Lung microvascular endothelial cell (primary cell): ENCODE results near the gene CEP290. TPM values are rescaled to one million over a fixed set of nuclear protein-coding genes. Genes with fewer than 3 reads are reported as not detected.
"Not testable (repeated sequence)": the region's sequence is repeated elsewhere in the genome, so short reads cannot be mapped to it uniquely, and the experiment has no call there.

Experiments used
- DNase-seq, 2 donors: peaks; one replicate each; pipeline versions ENCODE4 v3.0.0 to v3.0.0-alpha.2; 2010; ENCODE audit warnings: low read depth in 2 of 2
- total RNA-seq: library from RNA; depleted of rRNA; stranded (reverse); fragments of >200 nt; gene quantifications from 2 replicates; pipeline ENCODE4 v1.2.1, GENCODE V29; 2014

CEP290 gene
- total RNA-seq, 1 donor from 2014 or later, result 3.8 TPM

DNA sequence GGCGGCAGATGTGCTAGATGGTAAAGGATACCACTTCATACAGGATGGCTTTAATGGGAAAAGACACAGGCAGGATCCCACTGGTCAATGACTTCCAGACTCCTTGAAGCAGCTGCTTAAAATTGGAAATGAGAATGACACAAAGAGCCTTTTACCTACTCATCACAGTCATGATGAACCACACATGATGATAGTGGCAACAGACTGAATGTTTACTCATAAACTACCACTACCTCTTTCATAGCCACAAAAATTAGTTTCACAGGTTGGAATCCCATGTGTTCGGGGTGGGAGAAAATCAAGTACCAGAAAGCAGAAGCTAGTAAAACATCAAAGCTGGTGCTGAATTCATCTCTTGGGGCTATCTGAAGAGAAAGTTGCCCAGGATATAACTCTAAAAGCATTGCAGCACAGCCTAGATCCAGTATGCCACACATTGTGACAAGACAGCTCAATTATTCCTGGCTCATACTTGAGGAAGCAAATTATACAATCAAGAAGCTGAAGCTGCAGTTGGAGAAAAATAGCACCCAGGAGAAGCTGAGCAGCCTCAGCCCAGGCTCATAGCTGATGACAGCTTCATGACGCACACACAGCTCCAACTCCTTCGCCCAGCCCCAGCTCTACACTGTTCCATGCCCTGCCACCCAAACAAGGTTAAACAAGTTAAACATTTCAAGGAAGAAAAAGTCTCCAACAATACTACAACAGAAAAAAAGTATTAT, 83.7 kb downstream of the CEP290 start:
- DNase-seq, result no peak

DNA sequence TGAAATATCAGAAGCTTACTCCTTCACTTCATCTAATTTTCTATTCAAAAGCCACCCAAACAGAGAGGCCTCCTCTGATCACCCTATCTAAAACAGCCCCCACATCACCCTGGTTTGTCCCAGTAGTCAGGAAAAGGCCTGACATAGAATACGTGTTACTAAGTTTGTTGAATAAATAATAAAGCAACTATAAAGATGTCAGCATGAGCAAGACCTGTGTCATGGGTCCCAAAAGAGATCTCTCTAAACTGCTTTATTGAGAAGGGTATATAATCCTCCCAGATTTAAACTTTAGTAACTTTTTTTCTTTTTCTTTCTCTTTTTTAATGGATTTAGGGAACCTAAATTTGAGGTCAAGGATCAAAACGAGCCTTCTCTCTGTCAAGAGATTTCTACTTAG, 85.3 kb downstream of the CEP290 start:
- DNase-seq, result no peak

DNA sequence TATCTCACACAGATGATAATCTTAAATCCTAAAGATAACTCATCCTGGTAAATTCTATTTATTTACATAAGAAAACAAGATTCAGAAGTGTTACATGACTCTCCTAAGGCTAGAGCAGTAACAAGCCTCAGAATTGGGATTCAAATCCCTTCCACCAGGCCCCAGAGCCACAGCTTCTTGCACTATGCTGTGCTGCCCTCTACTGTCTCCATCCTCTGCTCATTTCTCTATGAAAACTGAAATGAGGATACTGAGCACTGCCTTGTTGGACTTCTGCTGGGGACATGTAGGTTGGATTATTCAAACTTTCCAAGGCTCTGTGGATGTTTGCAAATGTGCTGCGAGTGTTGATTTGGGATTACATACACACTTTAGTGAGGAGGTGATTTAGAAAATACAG, 89.2 kb downstream of the CEP290 start:
- DNase-seq, result peak; percentile 37 to 63

DNA sequence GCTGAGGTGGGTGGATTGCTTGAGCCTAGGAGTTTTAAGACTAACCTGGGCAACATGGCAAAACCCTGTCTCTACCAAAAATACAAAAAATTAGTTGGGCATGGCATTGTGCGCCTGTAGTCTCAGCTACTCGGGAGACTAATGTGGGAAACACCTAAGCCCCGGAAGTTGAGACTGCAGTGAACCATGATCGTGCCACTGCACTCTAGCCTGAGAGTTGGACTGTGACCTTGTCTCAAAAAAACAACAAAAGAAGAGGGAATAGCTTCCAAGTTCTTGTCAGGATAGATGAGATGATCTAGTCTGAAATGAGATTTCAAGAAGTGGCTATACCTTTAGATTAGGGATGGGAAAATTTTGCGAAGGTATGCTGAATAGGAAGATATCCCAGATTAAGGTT, 97.9 kb downstream of the CEP290 start:
- no peak for DNase-seq

DNA sequence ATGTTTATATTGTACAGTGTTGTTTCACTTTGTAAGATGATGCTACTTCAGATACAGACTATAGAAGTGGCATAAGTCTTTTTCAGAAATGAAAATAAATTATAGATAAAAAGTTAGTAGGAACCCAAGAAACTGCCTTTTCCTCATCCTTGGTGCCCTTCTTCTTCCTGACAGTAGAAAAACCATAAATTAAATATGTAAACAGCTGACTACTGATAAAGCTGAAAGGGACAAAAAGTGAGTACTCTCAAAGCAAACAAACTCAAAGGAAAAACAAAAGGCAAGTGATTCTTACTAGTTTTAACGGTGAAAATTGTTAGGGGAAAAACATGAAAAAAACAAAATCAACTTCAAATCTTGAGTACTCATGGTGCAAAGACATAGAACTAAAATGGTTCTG, 104.1 kb downstream of the CEP290 start:
- no peak for DNase-seq

DNA sequence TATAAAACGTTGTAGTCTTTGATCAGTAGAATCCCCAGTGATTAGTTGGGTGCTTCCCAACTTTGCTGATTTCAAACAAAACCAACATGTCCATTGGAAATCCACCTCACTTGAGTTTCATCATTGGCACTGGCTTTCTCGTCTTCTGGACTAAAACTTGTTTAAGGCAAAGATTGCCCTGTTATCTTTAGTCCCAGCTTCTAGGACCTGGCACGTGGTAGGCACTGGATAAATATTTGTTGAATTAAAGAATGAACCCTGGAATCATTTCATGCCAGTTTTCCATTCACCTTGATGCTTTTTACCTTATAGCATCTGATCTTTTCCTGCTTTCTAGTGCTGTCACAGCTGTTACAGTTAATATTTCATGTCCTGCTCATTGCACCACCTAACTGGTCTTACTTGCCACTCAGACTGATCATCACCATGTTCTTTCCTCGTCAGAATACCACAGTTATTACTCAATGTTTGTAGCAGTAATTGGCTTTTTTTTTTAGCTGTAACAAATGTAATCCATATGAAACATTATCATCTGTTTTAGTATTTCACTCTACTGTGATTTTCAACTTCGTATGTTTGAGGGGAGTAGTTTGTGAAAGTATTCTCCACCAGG, 105.4 kb downstream of the CEP290 start:
- peak in 1 of 2 donors; percentile 4 for DNase-seq

DNA sequence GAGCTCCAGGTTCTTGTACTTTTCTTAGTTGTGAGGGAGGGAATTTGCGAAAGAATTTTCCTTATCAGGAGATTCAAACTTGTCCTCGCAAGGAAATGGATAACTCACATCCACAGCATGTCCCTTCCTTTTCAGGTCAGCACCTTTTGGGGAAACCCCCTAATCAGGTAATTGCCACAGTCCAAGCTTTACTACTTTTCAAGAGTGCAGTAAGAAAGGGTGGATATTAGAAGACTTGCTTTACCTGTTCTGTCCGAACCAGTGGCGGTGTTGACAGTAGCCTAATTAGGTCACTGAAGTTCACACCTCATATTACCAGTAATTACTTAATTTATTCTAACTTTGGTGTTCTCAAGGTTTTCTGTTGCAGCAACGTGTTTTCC, 106.0 kb downstream of the CEP290 start:
- no peak for DNase-seq

DNA sequence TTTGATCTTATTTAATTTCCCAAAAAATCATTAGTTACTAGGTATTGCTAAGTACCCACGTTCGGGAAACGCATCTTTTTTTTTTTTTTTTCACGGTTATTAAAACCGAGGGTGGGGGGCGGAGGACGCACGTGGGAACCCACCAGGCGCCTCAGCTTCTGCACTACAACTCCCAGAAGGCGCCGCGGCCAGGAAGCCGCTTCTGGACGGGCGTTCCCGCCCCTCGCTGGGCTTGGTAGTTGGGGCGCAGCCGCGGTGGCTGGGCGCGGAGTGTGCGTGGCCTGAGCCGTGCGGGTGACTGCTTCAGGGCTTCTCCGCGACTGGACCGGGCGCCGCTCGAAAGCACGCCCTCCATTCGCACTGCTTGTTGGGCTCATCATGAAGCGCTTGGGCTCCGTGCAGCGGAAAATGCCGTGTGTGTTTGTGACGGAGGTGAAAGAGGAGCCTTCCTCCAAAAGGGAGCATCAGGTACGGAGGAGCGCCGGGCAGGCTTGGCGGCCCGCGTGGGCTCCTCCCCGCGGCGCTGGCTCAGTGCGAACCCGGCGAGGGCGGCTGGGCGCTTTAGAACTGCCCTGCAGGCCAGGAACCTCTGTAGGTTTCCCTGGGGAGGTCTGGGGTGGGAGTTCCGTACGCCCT, 106.5 kb downstream of the CEP290 start:
- peak; percentile 88 to 91 for DNase-seq

DNA sequence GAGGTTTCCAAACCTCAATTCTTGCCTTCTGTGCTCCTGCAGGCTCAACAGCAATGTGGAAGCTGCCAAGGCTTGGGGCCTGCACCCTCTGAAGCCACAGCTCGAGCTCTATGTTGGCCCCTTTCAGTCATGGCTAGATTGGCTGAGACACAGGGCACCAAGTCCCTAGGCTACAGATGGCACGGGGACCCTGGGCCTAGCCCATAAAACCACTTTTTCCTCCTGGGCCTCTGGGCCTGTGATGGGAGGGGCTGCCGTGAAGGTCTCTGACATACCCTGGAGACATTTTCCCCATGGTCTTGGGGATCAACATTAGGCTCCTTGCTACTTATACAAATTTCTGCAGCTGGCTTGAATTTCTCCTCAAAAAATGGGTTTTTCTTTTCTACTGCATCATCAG, 110.7 kb downstream of the CEP290 start:
- DNase-seq, result not testable (repeated sequence)

DNA sequence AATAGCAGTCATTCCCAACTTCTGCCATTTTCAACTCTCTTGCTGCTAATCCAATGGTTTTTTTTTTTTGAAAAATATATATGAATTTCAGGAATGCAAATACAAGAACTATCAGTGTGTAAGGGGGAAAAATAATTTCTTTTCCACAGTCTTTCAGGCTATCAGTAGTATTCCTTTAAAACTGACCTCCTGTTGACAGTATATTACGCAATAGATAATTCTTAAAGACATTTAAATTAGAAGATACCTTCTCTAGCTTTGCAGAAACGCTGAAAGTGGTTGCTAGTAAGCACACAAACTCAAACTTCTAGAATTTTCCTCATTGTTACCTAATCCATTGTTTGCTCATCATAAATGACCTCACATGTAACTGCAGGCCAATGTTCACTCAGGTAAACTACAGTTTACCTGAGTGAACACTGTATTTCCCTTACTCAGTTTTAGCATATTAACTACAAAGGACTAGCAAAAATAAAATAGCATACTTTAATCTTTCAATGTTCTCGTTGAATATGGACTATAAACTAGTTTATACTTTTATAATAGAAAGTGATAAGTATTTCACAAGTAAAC, 112.7 kb downstream of the CEP290 start, which contains the start of gene C12orf50:
C12orf50 (minus strand) TSS at position 309 of the 573 bp plus-strand sequence. CDS start 2,439 bp downstream, outside the sequence.
- DNase-seq, result no peak

DNA sequence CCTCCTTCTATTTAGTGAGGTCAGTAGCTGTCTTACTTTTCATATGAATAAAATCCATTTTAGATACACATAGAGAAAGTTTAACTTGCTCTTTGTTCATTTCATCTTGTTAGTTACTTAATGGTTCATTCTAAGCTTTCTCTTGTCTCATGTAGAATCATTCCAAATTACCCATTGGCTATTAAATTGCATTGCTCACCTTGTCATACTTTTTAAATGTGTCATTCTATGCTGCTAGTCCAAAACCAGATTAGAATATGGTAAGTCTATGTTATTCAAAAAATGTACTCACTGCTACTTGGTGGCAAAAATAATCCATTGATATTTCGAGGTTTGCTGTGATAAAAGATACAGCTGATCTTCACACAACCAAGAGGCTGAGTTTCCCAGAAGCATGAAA, 115.7 kb downstream of the CEP290 start:
- DNase-seq, result no peak

DNA sequence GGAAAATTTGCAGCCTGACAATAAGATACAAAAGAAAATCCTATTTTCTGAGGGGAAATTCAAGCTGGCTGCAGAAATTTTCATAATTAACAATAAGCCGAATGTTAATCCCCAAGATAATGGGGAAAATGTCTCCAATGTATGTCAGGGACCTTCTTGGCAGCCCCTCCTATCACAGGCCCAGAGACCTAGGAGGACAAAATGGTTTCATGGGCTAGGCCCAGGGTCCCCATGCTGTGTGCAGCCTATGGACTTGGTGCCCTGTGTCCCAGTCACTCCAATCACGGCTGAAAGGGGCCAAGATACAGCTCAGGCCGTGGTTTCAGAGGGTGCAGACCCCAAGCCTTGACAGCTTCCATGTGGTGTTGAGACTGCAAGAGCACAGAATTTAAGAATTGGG, 123.9 kb downstream of the CEP290 start:
- DNase-seq, result no peak

DNA sequence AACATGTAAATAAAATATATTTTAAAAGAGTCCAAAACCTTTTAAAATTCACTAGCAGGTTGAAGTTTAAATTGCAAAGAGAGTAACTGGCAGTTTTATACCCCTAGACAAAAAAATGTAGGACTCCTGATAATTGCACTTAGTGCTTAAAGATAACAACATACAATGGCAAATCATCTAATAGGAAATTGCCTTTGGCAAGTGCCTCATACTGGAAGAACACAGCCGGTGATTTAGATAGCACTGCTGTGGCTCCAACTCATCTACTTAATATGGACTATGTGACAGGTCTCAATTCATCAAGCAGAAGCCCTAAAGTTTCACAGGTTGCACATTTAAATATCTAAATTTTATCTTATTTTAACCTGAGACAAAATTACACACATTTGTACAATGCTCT, 126.1 kb downstream of the CEP290 start:
- peak in 1 of 2 donors; percentile 20 for DNase-seq

DNA sequence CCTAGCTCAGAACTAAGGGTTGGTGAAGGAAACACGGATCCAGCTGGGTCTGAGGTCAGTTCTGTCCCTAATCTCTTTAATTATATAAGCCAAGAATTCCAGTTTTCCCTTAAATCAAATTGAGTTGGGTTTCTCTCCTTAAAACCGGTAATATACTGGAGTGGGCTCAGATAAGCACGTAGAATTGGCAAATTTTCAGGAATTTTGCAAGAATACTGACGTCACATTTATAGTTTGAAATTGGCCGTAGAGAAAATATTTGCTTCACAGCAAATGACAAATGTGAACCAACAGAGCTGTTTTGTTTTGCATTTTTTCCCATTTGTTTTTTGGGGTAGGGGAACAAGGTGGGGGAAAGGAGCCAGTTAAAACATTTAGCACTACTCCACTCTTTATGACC, 130.1 kb downstream of the CEP290 start:
- no peak for DNase-seq

DNA sequence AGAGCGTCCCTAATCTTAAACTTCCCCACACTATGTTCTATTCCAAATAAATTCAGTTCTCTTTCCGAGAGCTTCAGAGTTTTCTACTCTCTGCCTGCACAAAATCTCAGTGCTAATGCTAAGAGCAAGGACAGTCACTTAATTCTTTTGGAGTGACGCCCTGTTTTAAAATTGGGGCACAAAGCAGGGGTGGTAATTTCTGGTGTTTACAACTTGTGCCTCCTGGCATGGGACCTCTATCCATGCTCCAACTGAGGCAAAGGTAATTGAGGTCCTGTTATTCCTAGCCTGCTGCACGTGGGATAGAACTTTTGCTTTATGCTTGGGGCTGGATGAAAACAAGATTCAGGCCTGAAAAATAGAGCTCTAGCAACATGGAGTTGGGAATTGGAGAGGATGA, 135.5 kb downstream of the CEP290 start:
- no peak for DNase-seq

DNA sequence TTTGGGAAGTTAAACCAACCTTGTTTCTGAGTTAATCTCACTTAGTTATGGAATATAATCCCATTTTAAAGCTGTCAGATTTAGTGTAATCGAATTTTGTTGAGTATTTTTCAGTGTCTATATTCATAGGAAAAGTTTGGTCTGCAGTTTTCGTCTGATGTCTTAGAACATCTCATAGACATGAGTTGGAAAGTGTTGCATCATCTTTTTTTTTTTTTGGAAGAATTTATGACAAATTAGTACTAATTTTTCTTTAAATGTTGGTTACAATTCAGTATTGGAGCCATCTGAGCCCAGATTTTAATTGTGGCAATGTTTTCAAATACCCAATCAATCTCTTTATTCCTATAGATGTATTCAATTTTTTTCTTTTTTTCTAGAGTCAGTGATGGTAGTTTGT, 140.6 kb downstream of the CEP290 start:
- no peak for DNase-seq

Other genes with a start within 250 kb of the CEP290 start
- not detected in 2 replicates for gene C12orf50, start 112.7 kb downstream of the CEP290 start, total RNA-seq
- 13.9 and 15.5 TPM in 2 replicates for gene TMTC3, start 219 bp upstream of the CEP290 start, total RNA-seq